H1 (cell line): ENCODE measurements around the gene FOXC1. TPM values are rescaled to one million over a fixed set of nuclear protein-coding genes. Genes with fewer than 3 reads are reported as not detected.

Experiments used
- CTCF ChIA-PET: fragments of 300-600 bp; sonication (Branson Sonifier 250); formaldehyde crosslinking; loops from one replicate; lab custom pipeline; 2021; ENCODE audit not compliant: partially characterized antibody; lab: Charles Lee
- POLR2A ChIA-PET: fragments of 300-600 bp; sonication (Branson Sonifier 250); formaldehyde crosslinking; loops from one replicate; lab custom pipeline; 2021; ENCODE audit warnings: inconsistent platforms; ENCODE audit not compliant: partially characterized antibody; lab: Charles Lee
- DNase-seq, 2 experiments: peaks; one replicate each; pipeline versions ENCODE4 v3.0.0 to v3.0.0-alpha.2; 2010 to 2022; ENCODE audit warnings: low spot score in 2 of 2, low read depth in 1 of 2, mixed read lengths in 1 of 2
- FAIRE-seq: peaks from 2 replicates; lab custom pipeline; 2011; peaks lifted over from hg19 to GRCh38; lab: Jason Lieb, UNC
- H2AFZ ChIP-seq: 2 replicates; pipeline ENCODE4 v1.8.1; 2012; ENCODE audit warnings: low read length, inconsistent platforms
- H2AK5ac ChIP-seq: 2 replicates; pipeline ENCODE4 v1.6.1; 2013; ENCODE audit warnings: low read depth, low read length
- H2BK120ac ChIP-seq: replicated peaks from 2 replicates; pipeline ENCODE3; 2013; ENCODE audit warnings: low read depth, low read length, inconsistent platforms
- H2BK12ac ChIP-seq: 2 replicates; pipeline ENCODE4 v1.6.1; 2013; ENCODE audit warnings: low read depth, low read length
- H2BK15ac ChIP-seq: 2 replicates; pipeline ENCODE4 v1.6.1; 2013; ENCODE audit warnings: low read length
- H2BK20ac ChIP-seq: 2 replicates; pipeline ENCODE4 v1.6.1; 2013; ENCODE audit warnings: low read length
- H2BK5ac ChIP-seq: 2 replicates; pipeline ENCODE4 v1.6.1; 2013; ENCODE audit warnings: low read depth, low read length
- H3K14ac ChIP-seq: 2 replicates; pipeline ENCODE4 v1.6.1; 2013; ENCODE audit warnings: inconsistent platforms; ENCODE audit not compliant: insufficient read length
- H3K18ac ChIP-seq: 2 replicates; pipeline ENCODE4 v1.6.1; 2013; ENCODE audit warnings: low read length; ENCODE audit errors: extremely low read depth
- H3K23ac ChIP-seq: 2 replicates; pipeline ENCODE4 v1.6.1; 2013; ENCODE audit warnings: inconsistent platforms; ENCODE audit not compliant: insufficient read length
- H3K23me2 ChIP-seq: 2 replicates; pipeline ENCODE4 v1.6.1; 2013; ENCODE audit warnings: low read depth, low read length
- H3K27ac ChIP-seq: 2 replicates; pipeline ENCODE4 v1.6.1; 2011; ENCODE audit warnings: low read depth, low read length, inconsistent platforms
- H3K27me3 ChIP-seq, 4 experiments: replicated peaks in 1 of 4; 1 replicate in 1 of 4; 2 replicates in 3 of 4; pipeline versions ENCODE4 v1.6.1 to v1.8.1; 2011 to 2013; ENCODE audit warnings: low read length in 3 of 4, mild to moderate bottlenecking in 3 of 4, inconsistent platforms in 2 of 4, mixed read lengths in 2 of 4, moderate library complexity in 1 of 4; ENCODE audit not compliant: control insufficient read depth in 3 of 4, insufficient read depth in 3 of 4; ENCODE audit errors: extremely low read depth in 1 of 4
- H3K36me3 ChIP-seq, 4 experiments: 2 replicates each; pipeline versions ENCODE4 v1.6.1 to v1.8.1; 2011 to 2013; ENCODE audit warnings: mild to moderate bottlenecking in 4 of 4, low read length in 3 of 4, moderate library complexity in 2 of 4, control low read depth in 1 of 4, inconsistent platforms in 1 of 4; ENCODE audit not compliant: insufficient read depth in 4 of 4, control insufficient read depth in 2 of 4
- H3K4ac ChIP-seq: replicated peaks from 2 replicates; pipeline ENCODE3; 2013; ENCODE audit warnings: low read length, low read depth, mixed read lengths, inconsistent platforms; ENCODE audit not compliant: insufficient read length
- H3K4me1 ChIP-seq, 4 experiments: replicated peaks in 1 of 4; 1 replicate in 1 of 4; 2 replicates in 3 of 4; pipeline versions ENCODE4 v1.6.1 to v1.8.1; 2011 to 2013; ENCODE audit warnings: low read length in 3 of 4, inconsistent platforms in 2 of 4, mixed read lengths in 1 of 4; ENCODE audit not compliant: insufficient read depth in 4 of 4, control insufficient read depth in 3 of 4
- H3K4me2 ChIP-seq, 2 experiments: 2 replicates each; pipeline versions ENCODE4 v1.6.1 to v1.8.1; 2011 to 2013; ENCODE audit warnings: low read depth in 2 of 2, low read length in 2 of 2, control low read depth in 1 of 2, inconsistent platforms in 1 of 2, mild to moderate bottlenecking in 1 of 2; ENCODE audit not compliant: insufficient read depth in 1 of 2
- H3K4me3 ChIP-seq, 4 experiments: fragments of 200-600, 300-600 bp in 1 of 4; sonication (generic), shearing (Covaris generic), sonication (Bioruptor Twin) in 1 of 4; 2 replicates each; pipeline versions ENCODE4 v1.5.1 to v1.8.1; 2011 to 2016; ENCODE audit warnings: low read length in 4 of 4, low read depth in 3 of 4, control low read depth in 2 of 4, inconsistent platforms in 2 of 4, mild to moderate bottlenecking in 2 of 4, mixed read lengths in 1 of 4, moderate library complexity in 1 of 4; ENCODE audit not compliant: insufficient read depth in 2 of 4; ENCODE audit errors: extremely low read depth in 1 of 4
- H3K56ac ChIP-seq: replicated peaks from 2 replicates; pipeline ENCODE3; 2013; ENCODE audit warnings: low read depth, mild to moderate bottlenecking, mixed read lengths, low read length, inconsistent platforms; ENCODE audit not compliant: insufficient read length
- H3K79me1 ChIP-seq: 2 replicates; pipeline ENCODE4 v1.6.1; 2013; ENCODE audit warnings: low read depth, low read length, control low read depth
- H3K79me2 ChIP-seq, 2 experiments: 2 replicates each; pipeline versions ENCODE4 v1.6.1 to v1.8.1; 2012 to 2013; ENCODE audit warnings: low read length in 2 of 2, mild to moderate bottlenecking in 2 of 2, inconsistent platforms in 1 of 2; ENCODE audit not compliant: insufficient read depth in 2 of 2, control insufficient read depth in 1 of 2
- H3K9ac ChIP-seq, 4 experiments: replicated peaks in 1 of 4; 1 replicate in 1 of 4; 2 replicates in 3 of 4; pipeline versions ENCODE4 v1.6.1 to v1.8.1; 2011 to 2013; ENCODE audit warnings: low read depth in 3 of 4, low read length in 3 of 4, control low read depth in 2 of 4, mild to moderate bottlenecking in 2 of 4, moderate library complexity in 2 of 4, inconsistent platforms in 1 of 4; ENCODE audit errors: extremely low read depth in 1 of 4
- H3K9me3 ChIP-seq, 2 experiments: 2 replicates each; pipeline versions ENCODE4 v1.6.1 to v1.8.1; 2012 to 2013; ENCODE audit warnings: mild to moderate bottlenecking in 2 of 2, moderate library complexity in 2 of 2, control low read depth in 1 of 2, inconsistent platforms in 1 of 2, low read depth in 1 of 2, low read length in 1 of 2, mixed read lengths in 1 of 2; ENCODE audit not compliant: insufficient read depth in 2 of 2
- H4K20me1 ChIP-seq, 2 experiments: replicated peaks in 1 of 2; 2 replicates each; pipeline versions ENCODE3 to v1.8.1; 2011 to 2013; ENCODE audit warnings: inconsistent platforms in 2 of 2, low read length in 2 of 2, mild to moderate bottlenecking in 1 of 2; ENCODE audit not compliant: insufficient read depth in 2 of 2, control insufficient read depth in 1 of 2
- H4K5ac ChIP-seq: 2 replicates; pipeline ENCODE4 v1.6.1; 2013; ENCODE audit warnings: low read length, low read depth, mixed read lengths, inconsistent platforms; ENCODE audit not compliant: insufficient read length
- H4K8ac ChIP-seq: 2 replicates; pipeline ENCODE4 v1.8.0; 2013; ENCODE audit warnings: mild to moderate bottlenecking, moderate library complexity, low read length, inconsistent platforms; ENCODE audit not compliant: insufficient read depth; ENCODE audit errors: extremely low read depth
- H4K91ac ChIP-seq: replicated peaks from 2 replicates; pipeline ENCODE3; 2013; ENCODE audit warnings: low read length, mixed read lengths, inconsistent platforms; ENCODE audit not compliant: insufficient read length
- BCL11A ChIP-seq, 2 experiments: IDR thresholded peaks; one replicate each; pipeline ENCODE4 v1.6.1; 2011; ENCODE audit warnings: low read depth in 2 of 2, low read length in 2 of 2, mild to moderate bottlenecking in 2 of 2
- EGR1 ChIP-seq: IDR thresholded peaks from 2 replicates; pipeline ENCODE4 v1.6.1; 2011; ENCODE audit warnings: low read depth, low read length, borderline replicate concordance
- POLR2A ChIP-seq, 2 experiments: IDR thresholded peaks; 1 replicate in 1 of 2; 2 replicates in 1 of 2; pipeline ENCODE4 v1.6.1; 2011; ENCODE audit warnings: low read depth in 2 of 2, low read length in 2 of 2, mild to moderate bottlenecking in 2 of 2; ENCODE audit errors: control extremely low read depth in 1 of 2
- RBBP5 ChIP-seq: IDR thresholded peaks from 2 replicates; pipeline ENCODE4 v1.7.1; 2012; ENCODE audit warnings: low read depth, mild to moderate bottlenecking, inconsistent platforms, low read length, moderate library complexity, borderline replicate concordance
- SAP30 ChIP-seq: fragments of 300-600 bp; sonication (generic); IDR thresholded peaks from 2 replicates; pipeline ENCODE4 v1.7.1; 2012; ENCODE audit warnings: low read length, moderate library complexity, mild to moderate bottlenecking, inconsistent platforms; ENCODE audit not compliant: insufficient read depth, insufficient replicate concordance
- SP4 ChIP-seq: IDR thresholded peaks from 2 replicates; pipeline ENCODE4 v1.6.1; 2012; ENCODE audit warnings: low read length, inconsistent platforms
- WGBS, 2 experiments: shearing (Covaris generic) in 1 of 2; methylation state at CpG; one replicate each; pipeline versions ENCODE4 v1.1.6 to v1.1.7; 2013 to 2015; ENCODE audit warnings: low lambda C conversion rate in 2 of 2, mixed read lengths in 2 of 2, inconsistent platforms in 1 of 2, low coverage in 1 of 2, missing lambda C conversion rate in 1 of 2; ENCODE audit not compliant: insufficient replicate concordance in 2 of 2, insufficient coverage in 1 of 2, insufficient read length in 1 of 2; ENCODE audit errors: extremely low coverage in 1 of 2, missing lambda C conversion rate in 1 of 2; 5-methylcytosine and 5-hydroxymethylcytosine counted together
- polyA plus RNA-seq, 7 experiments: library from polyadenylated mRNA; depleted of rRNA in 3 of 7; stranded (reverse) in 5 of 7; unstranded in 2 of 7; fragments of >200 nt in 5 of 7; fragments of 200-250 nt in 2 of 7; gene quantifications; 1 replicate in 5 of 7; 2 replicates in 1 of 7; 4 replicates in 1 of 7; pipeline versions ENCODE4 v1.2.1 to v1.2.3, GENCODE V29; 2011 to 2013; ENCODE audit warnings: missing spikeins in 2 of 7, mixed read lengths in 2 of 7
- total RNA-seq: library from RNA; stranded (reverse); fragmentation: NEBNext Ultra II Directional; extraction: Animal tissue kit (Norgen Biotek cat#: 25700); gene quantifications from 2 replicates; pipeline ENCODE4 v1.2.1, GENCODE V29; 2021

Gene FOXC1
- total and polyA plus RNA-seq, 2 of the 8 experiments (the other 6 are each of a cell fraction or from before 2014, with no cell fraction given), result 0.22 TPM; not detected in 1

GRCh38 chr6:1600764-1601157 lies 9.0 kb upstream of the FOXC1 start:
- POLR2A ChIA-PET, result no interaction called here
- no peak for DNase-seq
- no peak overlapping the region for H3K4ac ChIP-seq
- no peak overlapping the region for H4K8ac ChIP-seq
- H3K14ac ChIP-seq, result no peak overlapping the region
- no peak overlapping the region for H2BK15ac ChIP-seq
- H3K56ac ChIP-seq, result no peak overlapping the region
- no peak overlapping the region for H3K9ac ChIP-seq
- no peak overlapping the region for H2BK5ac ChIP-seq
- no peak overlapping the region for H4K5ac ChIP-seq
- no peak overlapping the region for H3K18ac ChIP-seq
- no peak overlapping the region for H2AK5ac ChIP-seq
- H2BK20ac ChIP-seq, result no peak overlapping the region
- peak overlapping the region; percentile 33; the same call in 1 of the 2 replicates for H2BK12ac ChIP-seq
- no peak overlapping the region for H3K27ac ChIP-seq
- 96% methylated on average over 15 of the region's 15 CpGs; no CpG with 5 or more reads in 1 of the 2 experiments for WGBS, 2 experiments
- no peaks in the 10 kb centered on the region for H3K79me2 ChIP-seq
- H3K4me2 ChIP-seq, result no peak overlapping the region
- peaks cover 8% of the 10 kb centered on the region; the same call in 1 of the 2 replicates for H3K23me2 ChIP-seq
- H4K20me1 ChIP-seq, result peaks cover 1 to 2% of the 10 kb centered on the region in 2 experiments
- H3K36me3 ChIP-seq, result peaks cover 0 to 8% (median 0%) of the 10 kb centered on the region in 4 experiments; a peak in 1 of 8 replicates
- CTCF ChIA-PET, result interaction anchor here (0.5 to 1.5 kb wide), 5 partner anchors 8 to 748 kb away, joined by 3 to 6 read pairs (median 3); no protein-coding TSS in a partner anchor
- H2BK120ac ChIP-seq, result no peak overlapping the region
- TF ChIP-seq POLR2A (IDR thresholded peaks at IDR 0.05; ENCODE audit: control extremely low read depth in 1 of 2, low read depth in 2 of 2, low read length in 2 of 2) (no peak), SAP30 (no peak), SP4 (no peak), RBBP5 (no peak), EGR1 (no peak), BCL11A (IDR thresholded peaks at IDR 0.05; ENCODE audit: low read depth in 2 of 2, low read length in 2 of 2) (no peak)
- TF ChIP-seq, all 59 proteins: peak for 0
- H3K23ac ChIP-seq, result no peak overlapping the region
- peaks cover 17 to 36% (median 31%) of the 10 kb centered on the region in 4 experiments for H3K27me3 ChIP-seq
- no peak overlapping the region for H3K4me3 ChIP-seq
- H4K91ac ChIP-seq, result no peak overlapping the region
- H3K79me1 ChIP-seq, result no peaks in the 10 kb centered on the region
- peaks cover 0 to 14% (median 5%) of the 10 kb centered on the region in 4 experiments; a peak in 5 of 7 replicates for H3K4me1 ChIP-seq
- H2AFZ ChIP-seq, result no peak overlapping the region
- no peaks in the 10 kb centered on the region for H3K9me3 ChIP-seq
- no peak for FAIRE-seq
